ENCODE results near the gene C13orf42. TPM values are rescaled to one million over a fixed set of nuclear protein-coding genes. Genes with fewer than 3 reads are reported as not detected.

C13orf42 gene
- total and polyA plus RNA-seq, 4 donors, result 0.06 to 0.20 (median 0.12) TPM

Other genes starting within 250 kb of the C13orf42 start
- 10 to 100 TPM; 44.5 to 97.4 TPM for gene RNASEH2B, start 201.5 kb downstream of the C13orf42 start, total RNA-seq
- gene RNASEH2B, start 201.5 kb downstream of the C13orf42 start, polyA plus RNA-seq (ENCODE audit: insufficient read length in 2 of 2), result 10 to 100 TPM; 31.2 to 51.9 TPM
- gene FAM124A, start 111.1 kb upstream of the C13orf42 start, total RNA-seq, result 1 to 10 TPM; 6.1 to 6.8 TPM
- gene FAM124A, start 111.1 kb upstream of the C13orf42 start, polyA plus RNA-seq (ENCODE audit: insufficient read length in 2 of 2), result 10 to 100 TPM; 14.1 to 15.7 TPM
- gene SERPINE3, start 228.4 kb upstream of the C13orf42 start, total RNA-seq, result not detected
- under 1 TPM; 0.32 to 0.89 TPM for gene SERPINE3, start 228.4 kb upstream of the C13orf42 start, polyA plus RNA-seq (ENCODE audit: insufficient read length in 2 of 2)

All from spinal cord (tissue), 4 donors.